ENCODE results near the gene FAN1. TPM values are rescaled to one million over a fixed set of nuclear protein-coding genes. Genes with fewer than 3 reads are reported as not detected.

The FAN1 gene
- total and polyA plus RNA-seq, 2 of the 4 experiments (the other 2 are of a cell fraction) = 7.6 to 12.4 TPM

DNA sequence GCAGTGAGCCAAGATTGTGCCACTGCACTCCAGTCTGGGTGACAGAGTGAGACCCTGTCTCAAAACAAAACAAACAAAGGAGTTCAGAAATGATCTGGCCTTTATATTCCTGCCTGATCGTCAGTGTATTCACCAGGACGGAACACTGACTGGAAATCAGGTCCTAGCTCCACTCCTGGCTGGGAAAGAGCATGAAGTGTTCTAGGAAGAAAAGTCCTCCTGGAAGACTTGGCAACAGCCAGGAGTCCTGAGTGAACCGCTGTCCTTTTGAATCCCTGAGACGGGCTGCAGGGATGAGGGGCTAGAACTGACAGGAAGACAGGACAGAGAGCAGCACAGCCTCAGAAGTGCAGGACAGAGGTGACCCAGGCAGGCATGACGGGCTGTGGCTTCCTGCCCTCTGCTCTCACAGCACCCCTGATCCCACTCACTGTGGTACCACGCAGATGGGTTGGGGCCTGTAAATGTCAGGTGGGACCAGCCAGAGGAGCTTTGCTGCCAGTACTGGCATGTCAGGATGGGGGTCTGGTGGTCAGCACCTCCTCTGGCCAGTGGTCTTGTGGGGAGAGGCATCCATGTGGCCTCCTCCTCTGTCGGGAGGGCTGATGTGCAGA, 23.5 kb downstream of the FAN1 start:
- no peak overlapping the region for H2AFZ ChIP-seq (replicated peaks; ENCODE audit: low read length, poor library complexity)
- H4K8ac ChIP-seq (ENCODE audit: low read depth in 2 of 2, low read length in 2 of 2) = no peak overlapping the region
- H4K91ac ChIP-seq (ENCODE audit: insufficient read depth, low read depth, low read length) = peak overlapping the region; percentile 27; the same call in 1 of the 2 replicates
- WGBS, 2 experiments (ENCODE audit: extremely low coverage in 2 of 2, insufficient read length in 1 of 2) = 100% methylated on average over 2 of the region's 7 CpGs; no CpG with 5 or more reads in 1 of the 2 experiments
- H3K9ac ChIP-seq (ENCODE audit: low read depth, low read length) = no peak overlapping the region
- in situ Hi-C loops (cut with MboI; ENCODE audit: low sequenced_read_pairs) = no loop called here
- peaks cover 23% of the 10 kb centered on the region for H3K4me1 ChIP-seq (ENCODE audit: control insufficient read depth, insufficient read depth, low read length)
- peaks cover 56% of the 10 kb centered on the region for H3K36me3 ChIP-seq (ENCODE audit: control insufficient read depth, insufficient read depth, low read length)
- ChIA-PET CTCF (no interaction called here), POLR2A (ENCODE audit: unreplicated experiment) (no interaction called here)
- H2BK5ac ChIP-seq (ENCODE audit: low read depth, low read length, poor library complexity, severe bottlenecking) = no peak overlapping the region
- no peak overlapping the region for H2AK9ac ChIP-seq (replicated peaks; ENCODE audit: low read depth, low read length, poor library complexity)
- no peaks in the 10 kb centered on the region; the same call in 1 of the 2 replicates for H3K27me3 ChIP-seq (ENCODE audit: control insufficient read depth, insufficient read depth, low read length)
- no peak overlapping the region for H3K4ac ChIP-seq (ENCODE audit: low read depth, low read length)
- intact Hi-C loops (cut with micrococcal nuclease) = no loop called here
- no TSS peak for BruUV-seq (replicated peaks)
- no peaks in the 10 kb centered on the region for H3K9me3 ChIP-seq (ENCODE audit: control insufficient read depth, insufficient read depth, low read length)
- H3K79me1 ChIP-seq (ENCODE audit: low read depth in 1 of 2, low read length in 2 of 2) = no peaks in the 10 kb centered on the region
- dilution Hi-C loops (cut with HindIII; ENCODE audit: low sequenced_read_pairs, unreplicated experiment) = no loop called here
- H2BK120ac ChIP-seq (ENCODE audit: low read depth, low read length) = no peak overlapping the region
- DNase-seq (no peak), ATAC-seq (ENCODE audit: low read depth) (no peak)
- TF ChIP-seq, protein P1, sequence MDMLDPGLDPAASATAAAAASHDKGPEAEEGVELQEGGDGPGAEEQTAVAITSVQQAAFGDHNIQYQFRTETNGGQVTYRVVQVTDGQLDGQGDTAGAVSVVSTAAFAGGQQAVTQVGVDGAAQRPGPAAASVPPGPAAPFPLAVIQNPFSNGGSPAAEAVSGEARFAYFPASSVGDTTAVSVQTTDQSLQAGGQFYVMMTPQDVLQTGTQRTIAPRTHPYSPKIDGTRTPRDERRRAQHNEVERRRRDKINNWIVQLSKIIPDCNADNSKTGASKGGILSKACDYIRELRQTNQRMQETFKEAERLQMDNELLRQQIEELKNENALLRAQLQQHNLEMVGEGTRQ (IDR thresholded peaks at IDR 0.05; ENCODE audit: low read depth, low read length) = no peak
- TF ChIP-seq, protein P2, sequence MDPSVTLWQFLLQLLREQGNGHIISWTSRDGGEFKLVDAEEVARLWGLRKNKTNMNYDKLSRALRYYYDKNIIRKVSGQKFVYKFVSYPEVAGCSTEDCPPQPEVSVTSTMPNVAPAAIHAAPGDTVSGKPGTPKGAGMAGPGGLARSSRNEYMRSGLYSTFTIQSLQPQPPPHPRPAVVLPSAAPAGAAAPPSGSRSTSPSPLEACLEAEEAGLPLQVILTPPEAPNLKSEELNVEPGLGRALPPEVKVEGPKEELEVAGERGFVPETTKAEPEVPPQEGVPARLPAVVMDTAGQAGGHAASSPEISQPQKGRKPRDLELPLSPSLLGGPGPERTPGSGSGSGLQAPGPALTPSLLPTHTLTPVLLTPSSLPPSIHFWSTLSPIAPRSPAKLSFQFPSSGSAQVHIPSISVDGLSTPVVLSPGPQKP (IDR thresholded peaks at IDR 0.05; ENCODE audit: borderline replicate concordance, low read depth, low read length) = no peak
- TF ChIP-seq RFX5 (IDR thresholded peaks at IDR 0.05; ENCODE audit: low read depth, low read length) (no peak), CHD1 (IDR thresholded peaks at IDR 0.05; ENCODE audit: low read depth, low read length) (no peak), MXI1 (IDR thresholded peaks at IDR 0.05; ENCODE audit: borderline replicate concordance, low read depth, low read length) (no peak), NFE2L2 (IDR thresholded peaks at IDR 0.05; ENCODE audit: low read depth, low read length) (no peak), BHLHE40 (IDR thresholded peaks at IDR 0.05; ENCODE audit: low read depth, low read length) (no peak), MAZ (IDR thresholded peaks at IDR 0.05; ENCODE audit: borderline replicate concordance, low read depth, low read length) (no peak), RAD21 (IDR thresholded peaks at IDR 0.05; ENCODE audit: low read length) (no peak), FOS (IDR thresholded peaks at IDR 0.05; ENCODE audit: low read depth, low read length) (no peak), SMC3 (IDR thresholded peaks at IDR 0.05; ENCODE audit: low read depth, low read length) (no peak), MAFK (IDR thresholded peaks at IDR 0.05; ENCODE audit: low read depth, low read length) (no peak), RCOR1 (IDR thresholded peaks at IDR 0.05; ENCODE audit: insufficient replicate concordance, low read length) (no peak)
- TF ChIP-seq, protein P3, sequence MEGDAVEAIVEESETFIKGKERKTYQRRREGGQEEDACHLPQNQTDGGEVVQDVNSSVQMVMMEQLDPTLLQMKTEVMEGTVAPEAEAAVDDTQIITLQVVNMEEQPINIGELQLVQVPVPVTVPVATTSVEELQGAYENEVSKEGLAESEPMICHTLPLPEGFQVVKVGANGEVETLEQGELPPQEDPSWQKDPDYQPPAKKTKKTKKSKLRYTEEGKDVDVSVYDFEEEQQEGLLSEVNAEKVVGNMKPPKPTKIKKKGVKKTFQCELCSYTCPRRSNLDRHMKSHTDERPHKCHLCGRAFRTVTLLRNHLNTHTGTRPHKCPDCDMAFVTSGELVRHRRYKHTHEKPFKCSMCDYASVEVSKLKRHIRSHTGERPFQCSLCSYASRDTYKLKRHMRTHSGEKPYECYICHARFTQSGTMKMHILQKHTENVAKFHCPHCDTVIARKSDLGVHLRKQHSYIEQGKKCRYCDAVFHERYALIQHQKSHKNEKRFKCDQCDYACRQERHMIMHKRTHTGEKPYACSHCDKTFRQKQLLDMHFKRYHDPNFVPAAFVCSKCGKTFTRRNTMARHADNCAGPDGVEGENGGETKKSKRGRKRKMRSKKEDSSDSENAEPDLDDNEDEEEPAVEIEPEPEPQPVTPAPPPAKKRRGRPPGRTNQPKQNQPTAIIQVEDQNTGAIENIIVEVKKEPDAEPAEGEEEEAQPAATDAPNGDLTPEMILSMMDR (conservative IDR thresholded peaks at IDR 0.05; ENCODE audit: low read depth, low read length) = no peak
- no peak overlapping the region for H2BK15ac ChIP-seq (ENCODE audit: low read depth, low read length)
- no peak overlapping the region for H3K4me2 ChIP-seq (ENCODE audit: low read depth, low read length)
- no peak overlapping the region for H3K27ac ChIP-seq (ENCODE audit: insufficient read depth, low read length)
- no peak overlapping the region for H3K4me3 ChIP-seq (ENCODE audit: insufficient read depth, low read depth, low read length)
- no peak overlapping the region for H2BK20ac ChIP-seq (ENCODE audit: low read depth, low read length)
- H3K23ac ChIP-seq (ENCODE audit: low read depth, low read length) = no peak overlapping the region
- no peak overlapping the region for H4K5ac ChIP-seq (ENCODE audit: low read depth, low read length)
- H3K14ac ChIP-seq (replicated peaks; ENCODE audit: low read depth, low read length) = no peak overlapping the region
- H3K9me1 ChIP-seq (ENCODE audit: insufficient read depth, low read length) = peaks cover 25% of the 10 kb centered on the region
- H2AK5ac ChIP-seq (ENCODE audit: low read depth, low read length) = peak overlapping the region; percentile 36; the same call in 1 of the 2 replicates
- peaks cover 40% of the 10 kb centered on the region; the same call in 1 of the 2 replicates for H4K20me1 ChIP-seq (ENCODE audit: insufficient read depth, low read length)
- H3K18ac ChIP-seq (ENCODE audit: low read depth, low read length) = no peak overlapping the region; the same call in 1 of the 2 replicates
- H3K56ac ChIP-seq (ENCODE audit: extremely low read depth, insufficient read depth, low read length) = no peak overlapping the region
